HG02763 (cell line): Measurements from ENCODE around the gene PCDH9.

Experiments
- ATAC-seq: cut with Tn5 transposase; IDR thresholded peaks from one replicate; pipeline ENCODE4 v1.9.1; 2021; ENCODE audit warnings: mild to moderate bottlenecking, moderate library complexity; ENCODE audit not compliant: unreplicated experiment

The PCDH9 gene

GRCh38 chr13:66440938-66441337 lies 789.2 kb downstream of the PCDH9 start:
- ATAC-seq: no peak

- no peak for ATAC-seq
Measured at GRCh38 chr13:66430728-66431127, 799.4 kb downstream of the PCDH9 start.

GRCh38 chr13:66430269-66430668 lies 799.9 kb downstream of the PCDH9 start:
- no peak for ATAC-seq

GRCh38 chr13:66429156-66429555 lies 801.0 kb downstream of the PCDH9 start:
- no peak for ATAC-seq

- ATAC-seq: no peak
Measured at GRCh38 chr13:66427458-66427861, 802.7 kb downstream of the PCDH9 start.

GRCh38 chr13:66425741-66426140 lies 804.4 kb downstream of the PCDH9 start:
- no peak for ATAC-seq

GRCh38 chr13:66424422-66424821 lies 805.7 kb downstream of the PCDH9 start:
- ATAC-seq: no peak

- ATAC-seq: no peak
Measured at GRCh38 chr13:66415444-66415843, 814.7 kb downstream of the PCDH9 start.

- no peak for ATAC-seq
Measured at GRCh38 chr13:66414066-66414800, 815.9 kb downstream of the PCDH9 start.

- ATAC-seq: no peak
Measured at GRCh38 chr13:66410314-66410713, 819.8 kb downstream of the PCDH9 start.

GRCh38 chr13:66409542-66409941 lies 820.6 kb downstream of the PCDH9 start:
- no peak for ATAC-seq

- no peak for ATAC-seq
Measured at GRCh38 chr13:66407128-66407527, 823.0 kb downstream of the PCDH9 start.

- ATAC-seq: no peak
Measured at GRCh38 chr13:66405908-66406802, 824.0 kb downstream of the PCDH9 start.

GRCh38 chr13:66402546-66402945 lies 827.6 kb downstream of the PCDH9 start:
- ATAC-seq: no peak

GRCh38 chr13:66402066-66402465 lies 828.1 kb downstream of the PCDH9 start:
- no peak for ATAC-seq

GRCh38 chr13:66400292-66400691 lies 829.8 kb downstream of the PCDH9 start:
- no peak for ATAC-seq

- ATAC-seq: no peak
Measured at GRCh38 chr13:66399873-66400272, 830.3 kb downstream of the PCDH9 start.

GRCh38 chr13:66397133-66397532 lies 833.0 kb downstream of the PCDH9 start:
- ATAC-seq: no peak

GRCh38 chr13:66391322-66391721 lies 838.8 kb downstream of the PCDH9 start:
- no peak for ATAC-seq

- no peak for ATAC-seq
Measured at GRCh38 chr13:66378894-66379293, 851.2 kb downstream of the PCDH9 start.

GRCh38 chr13:66377569-66377968 lies 852.6 kb downstream of the PCDH9 start:
- no peak for ATAC-seq

GRCh38 chr13:66375756-66376155 lies 854.4 kb downstream of the PCDH9 start:
- ATAC-seq: no peak
